Cardiac fibroblast (primary cell): ENCODE data around the gene ARHGEF33.

Experiments
- DNase-seq, 2 donors: peaks; one replicate each; pipeline versions ENCODE4 v3.0.0 to v3.0.0-alpha.2; 2010; ENCODE audit warnings: low read depth in 2 of 2
- H3K4me3 ChIP-seq, 2 donors: replicated peaks in 1 of 2; 1 replicate in 1 of 2; 2 replicates in 1 of 2; pipeline ENCODE4 v1.5.1; 2011; ENCODE audit warnings: low read depth in 2 of 2, low read length in 2 of 2, mild to moderate bottlenecking in 2 of 2, moderate library complexity in 1 of 2
- CTCF ChIP-seq: IDR thresholded peaks from one replicate; pipeline ENCODE4 v1.5.1; 2011; ENCODE audit warnings: low read depth, mild to moderate bottlenecking, low read length, inconsistent platforms

ARHGEF33 gene

DNA sequence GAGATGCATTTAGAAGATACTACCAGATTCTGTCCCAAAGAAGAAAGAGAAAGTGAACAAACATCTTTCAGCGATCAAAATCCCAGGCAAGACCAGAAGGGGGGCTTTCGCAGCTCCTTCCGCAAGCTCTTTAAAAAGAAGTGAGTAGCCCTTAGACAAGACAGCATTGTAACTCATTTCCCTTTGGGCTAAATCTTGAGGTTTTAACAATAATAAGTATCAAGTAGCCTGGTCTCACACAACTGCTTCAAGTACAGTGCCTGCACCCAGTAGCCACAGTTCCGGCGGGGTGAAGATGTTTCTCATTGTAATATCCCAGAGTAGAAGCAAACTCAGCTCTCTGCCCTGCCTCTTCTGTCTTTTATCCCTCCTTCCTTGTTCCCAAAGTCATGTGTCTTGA is 76.3 kb downstream of the ARHGEF33 start:
- H3K4me3 ChIP-seq: no peak overlapping the region
- TF ChIP-seq CTCF: no peak
- DNase-seq: no peak

DNA sequence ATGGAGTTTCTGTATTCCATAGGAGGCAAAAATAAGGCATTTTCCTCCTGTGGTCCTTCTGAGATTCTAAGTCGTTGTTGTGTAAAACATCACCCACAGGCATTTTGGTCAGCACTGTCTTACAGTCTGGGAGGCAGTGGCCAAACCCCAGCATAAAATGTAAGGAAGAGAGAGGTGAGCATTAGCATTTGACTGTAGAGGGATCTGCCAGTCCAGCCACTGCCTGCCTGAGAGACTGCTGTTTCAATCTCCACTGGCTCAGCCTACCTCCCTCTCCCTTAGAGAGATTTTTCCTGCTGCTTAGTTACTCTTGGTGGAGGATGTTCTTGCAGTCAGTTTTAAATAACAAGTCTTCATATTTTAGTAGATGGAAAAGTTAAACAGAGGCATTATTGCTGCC is 77.0 kb downstream of the ARHGEF33 start:
- no peak for DNase-seq
- H3K4me3 ChIP-seq: no peak overlapping the region
- no peak for TF ChIP-seq CTCF

GRCh38 chr2:38968021-38968420 is 78.3 kb downstream of the ARHGEF33 start:
- TF ChIP-seq CTCF: no peak
- DNase-seq: no peak
- H3K4me3 ChIP-seq: no peak overlapping the region

DNA sequence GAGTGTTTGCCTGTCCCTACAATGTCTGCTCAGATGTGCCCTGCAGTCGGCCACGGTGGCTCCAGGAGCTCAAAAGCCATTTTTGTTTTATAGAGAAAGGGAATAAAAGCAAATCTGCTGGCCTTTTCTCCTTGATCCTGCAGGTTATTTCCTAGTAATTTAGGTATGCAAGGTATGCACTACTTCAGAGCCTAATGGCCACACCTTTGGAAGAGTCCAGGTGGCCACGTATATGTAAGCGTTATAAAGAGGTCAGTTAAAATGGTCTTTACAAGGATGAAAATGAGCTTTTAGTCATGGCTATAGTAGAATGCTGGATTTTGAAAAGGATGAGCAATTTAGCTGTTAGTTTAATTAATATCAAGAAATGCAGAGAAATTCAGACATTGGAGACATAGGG is 81.7 kb downstream of the ARHGEF33 start:
- DNase-seq: no peak
- no peak overlapping the region for H3K4me3 ChIP-seq
- TF ChIP-seq CTCF: no peak

GRCh38 chr2:38973266-38973665 is 83.6 kb downstream of the ARHGEF33 start:
- H3K4me3 ChIP-seq: no peak overlapping the region
- TF ChIP-seq CTCF: no peak
- no peak for DNase-seq

DNA sequence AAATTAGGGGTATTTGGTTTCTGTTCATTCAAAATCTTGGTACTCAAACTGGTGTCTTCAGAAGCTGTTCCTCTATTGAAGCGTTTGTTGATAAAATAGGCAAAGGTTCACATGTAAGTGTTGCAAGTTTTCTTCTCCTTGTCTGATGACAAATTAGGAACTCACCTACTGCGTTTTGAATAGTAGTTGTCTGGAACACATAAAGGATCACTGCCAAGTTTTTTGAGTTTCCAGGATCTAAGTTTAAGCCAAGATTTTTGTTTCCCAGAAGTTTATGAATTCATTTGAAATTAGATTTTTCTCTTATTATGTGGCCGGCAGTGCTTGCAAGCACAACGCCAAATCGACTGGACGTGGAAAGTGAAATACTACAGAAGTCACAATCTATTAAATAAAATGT is 85.4 kb downstream of the ARHGEF33 start:
- DNase-seq: no peak
- no peak overlapping the region for H3K4me3 ChIP-seq
- no peak for TF ChIP-seq CTCF

GRCh38 chr2:38977047-38977446 is 87.4 kb downstream of the ARHGEF33 start:
- no peak overlapping the region for H3K4me3 ChIP-seq
- no peak for DNase-seq

More at GRCh38 chr2:38977047-38977446, 87.4 kb downstream of the ARHGEF33 start:
- TF ChIP-seq CTCF: no peak
